ENCODE data around the gene GALNT2. TPM values are rescaled to one million over a fixed set of nuclear protein-coding genes. Genes with fewer than 3 reads are reported as not detected.
A peak's percentile ranks its signal among the peaks of the same experiment; 100 is the strongest.

Gene GALNT2
- total and polyA plus RNA-seq, 9 of the 15 experiments (the other 6 are each of a cell fraction or from before 2014, with no cell fraction given) = 1.6 to 106 (median 51.9) TPM

GRCh38 chr1:230215031-230215430, 148.0 kb downstream of the GALNT2 start (continued):
- TF ChIP-seq, protein P1, sequence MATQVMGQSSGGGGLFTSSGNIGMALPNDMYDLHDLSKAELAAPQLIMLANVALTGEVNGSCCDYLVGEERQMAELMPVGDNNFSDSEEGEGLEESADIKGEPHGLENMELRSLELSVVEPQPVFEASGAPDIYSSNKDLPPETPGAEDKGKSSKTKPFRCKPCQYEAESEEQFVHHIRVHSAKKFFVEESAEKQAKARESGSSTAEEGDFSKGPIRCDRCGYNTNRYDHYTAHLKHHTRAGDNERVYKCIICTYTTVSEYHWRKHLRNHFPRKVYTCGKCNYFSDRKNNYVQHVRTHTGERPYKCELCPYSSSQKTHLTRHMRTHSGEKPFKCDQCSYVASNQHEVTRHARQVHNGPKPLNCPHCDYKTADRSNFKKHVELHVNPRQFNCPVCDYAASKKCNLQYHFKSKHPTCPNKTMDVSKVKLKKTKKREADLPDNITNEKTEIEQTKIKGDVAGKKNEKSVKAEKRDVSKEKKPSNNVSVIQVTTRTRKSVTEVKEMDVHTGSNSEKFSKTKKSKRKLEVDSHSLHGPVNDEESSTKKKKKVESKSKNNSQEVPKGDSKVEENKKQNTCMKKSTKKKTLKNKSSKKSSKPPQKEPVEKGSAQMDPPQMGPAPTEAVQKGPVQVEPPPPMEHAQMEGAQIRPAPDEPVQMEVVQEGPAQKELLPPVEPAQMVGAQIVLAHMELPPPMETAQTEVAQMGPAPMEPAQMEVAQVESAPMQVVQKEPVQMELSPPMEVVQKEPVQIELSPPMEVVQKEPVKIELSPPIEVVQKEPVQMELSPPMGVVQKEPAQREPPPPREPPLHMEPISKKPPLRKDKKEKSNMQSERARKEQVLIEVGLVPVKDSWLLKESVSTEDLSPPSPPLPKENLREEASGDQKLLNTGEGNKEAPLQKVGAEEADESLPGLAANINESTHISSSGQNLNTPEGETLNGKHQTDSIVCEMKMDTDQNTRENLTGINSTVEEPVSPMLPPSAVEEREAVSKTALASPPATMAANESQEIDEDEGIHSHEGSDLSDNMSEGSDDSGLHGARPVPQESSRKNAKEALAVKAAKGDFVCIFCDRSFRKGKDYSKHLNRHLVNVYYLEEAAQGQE (IDR thresholded peaks at IDR 0.05; ENCODE audit: borderline replicate concordance) = 0 out of 2 replicates have a peak, but pooled peaks have one; percentile 21
- TF ChIP-seq, protein P1 (CRISPR knock-in tag; IDR thresholded peaks at IDR 0.05; ENCODE audit: low read depth) = no peak
- TF ChIP-seq ETS2 (tag; IDR thresholded peaks at IDR 0.05; ENCODE audit: borderline replicate concordance, poor library complexity, severe bottlenecking) = no peak
- no peak for TF ChIP-seq SIN3A (IDR thresholded peaks at IDR 0.05; ENCODE audit: borderline replicate concordance in 2 of 2, control insufficient read depth in 1 of 2, low read depth in 2 of 2, low read length in 2 of 2)
- no peak for TF ChIP-seq ATF2 (CRISPR knock-in tag; IDR thresholded peaks at IDR 0.05)
- no peak for TF ChIP-seq NCOA4 (IDR thresholded peaks at IDR 0.05; ENCODE audit: partially characterized antibody)
- TF ChIP-seq RAD21 (CRISPR knock-in tag; conservative IDR thresholded peaks at IDR 0.05 in 1 of 2, IDR thresholded peaks at IDR 0.05 in 1 of 2) = peak; percentile 34 to 67
- no peak for TF ChIP-seq SAFB2 (IDR thresholded peaks at IDR 0.05; ENCODE audit: borderline replicate concordance, low read depth, low read length, severe bottlenecking)
- no peak for TF ChIP-seq SRSF7 (optimal IDR thresholded peaks at IDR 0.05; ENCODE audit: low read depth, low read length)
- no peak for TF ChIP-seq RFX7 (CRISPR knock-in tag; IDR thresholded peaks at IDR 0.05)
- TF ChIP-seq, protein P2, sequence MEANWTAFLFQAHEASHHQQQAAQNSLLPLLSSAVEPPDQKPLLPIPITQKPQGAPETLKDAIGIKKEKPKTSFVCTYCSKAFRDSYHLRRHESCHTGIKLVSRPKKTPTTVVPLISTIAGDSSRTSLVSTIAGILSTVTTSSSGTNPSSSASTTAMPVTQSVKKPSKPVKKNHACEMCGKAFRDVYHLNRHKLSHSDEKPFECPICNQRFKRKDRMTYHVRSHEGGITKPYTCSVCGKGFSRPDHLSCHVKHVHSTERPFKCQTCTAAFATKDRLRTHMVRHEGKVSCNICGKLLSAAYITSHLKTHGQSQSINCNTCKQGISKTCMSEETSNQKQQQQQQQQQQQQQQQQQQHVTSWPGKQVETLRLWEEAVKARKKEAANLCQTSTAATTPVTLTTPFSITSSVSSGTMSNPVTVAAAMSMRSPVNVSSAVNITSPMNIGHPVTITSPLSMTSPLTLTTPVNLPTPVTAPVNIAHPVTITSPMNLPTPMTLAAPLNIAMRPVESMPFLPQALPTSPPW (CRISPR knock-in tag; IDR thresholded peaks at IDR 0.05) = no peak
- no peak for TF ChIP-seq ZFX (CRISPR knock-in tag; IDR thresholded peaks at IDR 0.05)
- no peak for TF ChIP-seq TAF15 (IDR thresholded peaks at IDR 0.05; ENCODE audit: low read depth, low read length)
- no peak for TF ChIP-seq PTTG1 (tag; IDR thresholded peaks at IDR 0.05; ENCODE audit: low read depth)
- peak; percentile 14; the same call in 1 of the 2 replicates for TF ChIP-seq STAG1 (CRISPR knock-in tag; IDR thresholded peaks at IDR 0.05; ENCODE audit: borderline replicate concordance)
- TF ChIP-seq ZNF24 (IDR thresholded peaks at IDR 0.05) = no peak
- no peak for TF ChIP-seq ZBTB8A (IDR thresholded peaks at IDR 0.05; ENCODE audit: partially characterized antibody)
- no peak for TF ChIP-seq TARDBP (IDR thresholded peaks at IDR 0.05)

Measured in K562 (cell line).